Body of pancreas (tissue), 4 donors: ENCODE results near the gene KRTAP10-12. TPM values are rescaled to one million over a fixed set of nuclear protein-coding genes. Genes with fewer than 3 reads are reported as not detected.

ENCODE experiments used
- ATAC-seq: fragments of 150-250 bp; one replicate; pipeline ENCODE4 v1.9.1; 2016
- DNase-seq, 4 donors: peaks; one replicate each; pipeline ENCODE4 v3.0.0-alpha.2; 2019
- H3K27ac ChIP-seq, 4 donors: fragments of 200-600 bp; sonication (generic); 1 replicate in 3 of 4; 2 replicates in 1 of 4; pipeline versions ENCODE4 v1.5.1 to v1.6.1; 2016 to 2019; ENCODE audit warnings: mild to moderate bottlenecking in 1 of 4, mixed read lengths in 1 of 4, moderate library complexity in 1 of 4
- H3K27me3 ChIP-seq, 2 donors: fragments of 200-600 bp; sonication (generic); one replicate each; pipeline ENCODE4 v1.6.0; 2016; ENCODE audit warnings: mild to moderate bottlenecking in 1 of 2
- H3K36me3 ChIP-seq, 2 donors: fragments of 200-600 bp; sonication (generic); replicated peaks in 1 of 2; 2 replicates each; pipeline ENCODE4 v1.5.1; 2016; ENCODE audit warnings: low read depth in 2 of 2; ENCODE audit not compliant: insufficient read depth in 1 of 2
- H3K4me1 ChIP-seq: fragments of 200-600 bp; sonication (generic); one replicate; pipeline ENCODE4 v1.6.0; 2016
- H3K4me3 ChIP-seq, 2 donors: fragments of 200-600 bp; sonication (generic); 1 replicate in 1 of 2; 2 replicates in 1 of 2; pipeline ENCODE4 v1.5.1; 2016 to 2019
- H3K9me3 ChIP-seq, 3 donors: fragments of 200-600 bp; sonication (generic); 1 replicate in 2 of 3; 2 replicates in 1 of 3; pipeline ENCODE4 v1.5.1; 2016
- POLR2A ChIP-seq, 3 donors: fragments of 450-650 bp; IDR thresholded peaks; one replicate each; pipeline ENCODE4 v1.6.1; 2016; ENCODE audit warnings: antibody characterized with exemption in 3 of 3, mild to moderate bottlenecking in 2 of 3
- WGBS, 2 donors: methylation state at CpG; one replicate each; pipeline ENCODE4 v1.1.5; 2017; 5-methylcytosine and 5-hydroxymethylcytosine counted together
- intact Hi-C: fragments of 100-400 bp; cut with DNase I; formaldehyde crosslinking; loops from one replicate; pipeline ENCODE4 v1.15.1; 2023
- total RNA-seq, 2 donors: library from RNA; depleted of rRNA; stranded (reverse); fragments of >200 nt; gene quantifications; one replicate each; pipeline ENCODE4 v1.1.0, GENCODE V29; 2016
- TF ChIP-seq, protein P1 (sequence below), 7 experiments: fragments of 450-650 bp in 4 of 7; fragments of 200-600 bp in 3 of 7; sonication (generic) in 3 of 7; IDR thresholded peaks; one replicate each; pipeline ENCODE4 v1.5.1; 2016 to 2019; ENCODE audit warnings: antibody characterized with exemption in 7 of 7

The KRTAP10-12 gene
- total RNA-seq, 2 donors from 2014 or later = not detected

DNA sequence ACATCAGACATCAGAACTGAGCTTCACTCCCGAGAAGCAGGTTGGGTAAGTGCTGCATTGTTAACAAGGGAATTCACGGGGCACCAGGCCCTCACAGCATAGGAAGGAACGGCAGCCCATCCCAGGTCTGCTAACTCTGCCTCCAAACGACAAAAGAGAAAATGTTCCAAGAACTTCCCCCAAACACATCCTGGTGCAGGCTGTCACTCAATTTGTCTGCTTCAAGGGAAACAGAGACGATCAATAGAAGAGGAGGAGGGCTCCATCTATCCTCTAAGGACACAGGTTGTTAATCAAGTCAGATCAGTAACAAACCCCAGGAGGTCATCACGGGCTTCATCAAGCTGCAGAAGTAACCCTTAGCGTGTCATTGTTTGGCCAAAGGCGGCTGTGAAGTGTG lies 17.9 kb downstream of the KRTAP10-12 start:
- TF ChIP-seq POLR2A (IDR thresholded peaks at IDR 0.05) = no peak
- TF ChIP-seq, protein P1, sequence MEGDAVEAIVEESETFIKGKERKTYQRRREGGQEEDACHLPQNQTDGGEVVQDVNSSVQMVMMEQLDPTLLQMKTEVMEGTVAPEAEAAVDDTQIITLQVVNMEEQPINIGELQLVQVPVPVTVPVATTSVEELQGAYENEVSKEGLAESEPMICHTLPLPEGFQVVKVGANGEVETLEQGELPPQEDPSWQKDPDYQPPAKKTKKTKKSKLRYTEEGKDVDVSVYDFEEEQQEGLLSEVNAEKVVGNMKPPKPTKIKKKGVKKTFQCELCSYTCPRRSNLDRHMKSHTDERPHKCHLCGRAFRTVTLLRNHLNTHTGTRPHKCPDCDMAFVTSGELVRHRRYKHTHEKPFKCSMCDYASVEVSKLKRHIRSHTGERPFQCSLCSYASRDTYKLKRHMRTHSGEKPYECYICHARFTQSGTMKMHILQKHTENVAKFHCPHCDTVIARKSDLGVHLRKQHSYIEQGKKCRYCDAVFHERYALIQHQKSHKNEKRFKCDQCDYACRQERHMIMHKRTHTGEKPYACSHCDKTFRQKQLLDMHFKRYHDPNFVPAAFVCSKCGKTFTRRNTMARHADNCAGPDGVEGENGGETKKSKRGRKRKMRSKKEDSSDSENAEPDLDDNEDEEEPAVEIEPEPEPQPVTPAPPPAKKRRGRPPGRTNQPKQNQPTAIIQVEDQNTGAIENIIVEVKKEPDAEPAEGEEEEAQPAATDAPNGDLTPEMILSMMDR (IDR thresholded peaks at IDR 0.05) = no peak
- DNase-seq (no peak), ATAC-seq (no peak)
- Histone ChIP-seq H3K36me3 (no peaks in the 10 kb centered on the region), H3K4me3 (no peak overlapping the region), H3K27ac (no peak overlapping the region), H3K9me3 (no peaks in the 10 kb centered on the region), H3K4me1 (peaks cover 7% of the 10 kb centered on the region), H3K27me3 (peaks cover 0 to 7% of the 10 kb centered on the region in 2 donors)
- intact Hi-C loops = no loop called here
- 15 to 27% methylated on average over 8 of the region's 8 CpGs for WGBS, 2 donors

DNA sequence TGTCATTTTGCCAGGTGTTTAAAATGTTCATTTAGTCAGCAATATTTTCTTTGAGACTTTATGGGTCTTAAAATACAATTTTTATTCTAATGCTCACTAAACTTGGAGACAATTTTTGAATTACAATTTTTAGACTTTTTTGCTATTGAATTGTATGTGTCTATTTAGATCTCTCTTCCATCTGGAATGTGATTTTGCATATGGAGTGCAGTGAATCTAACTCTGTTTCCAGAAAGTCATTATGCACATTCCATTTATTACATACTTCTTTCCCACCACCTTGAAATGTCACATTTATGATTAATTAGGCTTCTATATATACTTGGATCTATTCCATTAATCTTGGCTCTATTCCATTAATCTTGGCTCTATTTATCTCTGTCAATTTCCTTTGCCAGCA lies 20.0 kb downstream of the KRTAP10-12 start:
- H3K27me3 ChIP-seq = peaks cover 0 to 5% of the 10 kb centered on the region in 2 donors
- H3K36me3 ChIP-seq = no peaks in the 10 kb centered on the region
- DNase-seq (no peak), ATAC-seq (no peak)
- intact Hi-C loops = no loop called here
- H3K9me3 ChIP-seq = no peaks in the 10 kb centered on the region
- TF ChIP-seq POLR2A (IDR thresholded peaks at IDR 0.05) = no peak
- TF ChIP-seq, protein P1 (IDR thresholded peaks at IDR 0.05) = no peak
- no peak overlapping the region for H3K27ac ChIP-seq
- H3K4me3 ChIP-seq = no peak overlapping the region
- H3K4me1 ChIP-seq = no peaks in the 10 kb centered on the region

DNA sequence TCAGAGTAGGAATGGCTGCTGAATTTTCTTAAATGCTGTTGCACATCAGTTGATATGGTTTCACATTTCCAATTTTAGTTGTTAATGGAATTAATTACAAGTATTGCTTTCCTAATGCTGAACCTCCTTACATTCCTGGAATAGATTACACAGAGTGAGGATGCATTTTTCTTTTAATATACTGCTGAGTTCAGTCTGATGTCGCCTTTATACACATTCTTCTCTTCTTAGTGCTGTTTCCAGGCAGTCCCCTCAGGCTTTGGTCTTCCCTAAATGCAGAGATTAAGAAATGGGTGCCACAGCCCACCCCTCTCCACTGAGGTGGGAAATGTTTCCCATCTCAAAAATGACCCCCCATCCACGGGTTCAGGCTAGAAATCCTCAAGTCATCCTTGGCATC lies 21.1 kb downstream of the KRTAP10-12 start:
- ATAC-seq (no peak), DNase-seq (no peak)
- Histone ChIP-seq H3K4me1 (no peaks in the 10 kb centered on the region), H3K27ac (no peak overlapping the region), H3K9me3 (no peaks in the 10 kb centered on the region), H3K4me3 (no peak overlapping the region), H3K27me3 (peaks cover 0 to 1% of the 10 kb centered on the region in 2 donors), H3K36me3 (no peaks in the 10 kb centered on the region)
- 34 to 43% methylated on average over 2 of the region's 2 CpGs for WGBS, 2 donors
- intact Hi-C loops = no loop called here
- TF ChIP-seq POLR2A (IDR thresholded peaks at IDR 0.05) = no peak
- TF ChIP-seq, protein P1 (IDR thresholded peaks at IDR 0.05) = no peak

DNA sequence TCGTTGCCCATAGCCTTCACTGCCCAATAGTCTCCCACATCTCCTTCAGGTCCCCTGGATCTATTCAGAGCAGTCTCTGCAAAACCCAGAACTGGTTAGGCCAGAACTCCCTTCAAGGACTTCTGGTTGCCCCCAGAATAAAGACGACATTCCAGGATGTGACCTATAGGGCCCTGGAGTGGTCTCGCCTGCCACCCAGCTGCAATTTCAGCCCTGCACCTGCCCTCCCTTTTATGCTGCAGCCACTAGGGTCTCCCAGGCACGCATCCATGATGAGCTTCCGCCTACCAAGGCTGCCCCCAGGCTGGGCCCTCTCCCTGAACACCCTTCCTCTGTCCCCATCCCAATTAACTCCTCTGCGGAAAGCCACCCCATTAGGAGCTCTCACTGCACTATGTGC lies 21.6 kb downstream of the KRTAP10-12 start:
- Histone ChIP-seq H3K9me3 (no peaks in the 10 kb centered on the region), H3K27ac (no peak overlapping the region), H3K4me3 (no peak overlapping the region), H3K27me3 (peaks cover 0 to 6% of the 10 kb centered on the region in 2 donors), H3K4me1 (no peaks in the 10 kb centered on the region), H3K36me3 (no peaks in the 10 kb centered on the region)
- DNase-seq = no peak
- ATAC-seq = no peak
- WGBS, 2 donors = 56 to 63% methylated on average over 6 of the region's 6 CpGs
- intact Hi-C loops = no loop called here
- TF ChIP-seq, protein P1 (IDR thresholded peaks at IDR 0.05) = no peak
- TF ChIP-seq POLR2A (IDR thresholded peaks at IDR 0.05) = no peak

DNA sequence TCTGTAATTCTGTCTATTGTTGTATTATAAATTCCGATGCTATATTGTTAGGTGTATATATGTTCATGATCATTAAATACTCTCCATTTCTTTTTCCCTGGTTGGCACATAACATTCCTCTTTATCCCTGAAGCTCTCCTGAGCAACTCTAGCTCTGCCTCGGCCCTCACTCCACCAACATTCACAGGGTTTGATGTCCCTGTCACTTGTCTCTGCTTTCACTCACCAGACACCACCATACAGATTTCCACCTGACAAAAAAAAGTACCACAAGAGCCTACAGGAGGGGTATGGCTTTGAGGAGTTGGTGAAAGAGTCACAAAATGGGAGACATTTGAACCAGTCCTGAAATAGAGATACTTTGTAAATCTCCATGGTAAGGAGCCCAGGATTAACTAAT lies 23.2 kb downstream of the KRTAP10-12 start:
- H3K36me3 ChIP-seq = no peaks in the 10 kb centered on the region
- H3K4me3 ChIP-seq = no peak overlapping the region
- intact Hi-C loops = no loop called here
- H3K4me1 ChIP-seq = no peaks in the 10 kb centered on the region
- DNase-seq = no peak
- TF ChIP-seq, protein P1 (IDR thresholded peaks at IDR 0.05) = no peak
- TF ChIP-seq POLR2A (IDR thresholded peaks at IDR 0.05) = no peak
- no peaks in the 10 kb centered on the region for H3K9me3 ChIP-seq
- no peak for ATAC-seq
- peaks cover 0 to 11% of the 10 kb centered on the region in 2 donors for H3K27me3 ChIP-seq
- no peak overlapping the region for H3K27ac ChIP-seq
- 60 to 83% methylated on average over 2 of the region's 2 CpGs for WGBS, 2 donors
